ENCODE data around the gene GPRIN3. TPM values are rescaled to one million over a fixed set of nuclear protein-coding genes. Genes with fewer than 3 reads are reported as not detected.

GPRIN3 gene
- under 0.01 TPM in 1 of 2 replicates, not detected in the other for total RNA-seq

DNA sequence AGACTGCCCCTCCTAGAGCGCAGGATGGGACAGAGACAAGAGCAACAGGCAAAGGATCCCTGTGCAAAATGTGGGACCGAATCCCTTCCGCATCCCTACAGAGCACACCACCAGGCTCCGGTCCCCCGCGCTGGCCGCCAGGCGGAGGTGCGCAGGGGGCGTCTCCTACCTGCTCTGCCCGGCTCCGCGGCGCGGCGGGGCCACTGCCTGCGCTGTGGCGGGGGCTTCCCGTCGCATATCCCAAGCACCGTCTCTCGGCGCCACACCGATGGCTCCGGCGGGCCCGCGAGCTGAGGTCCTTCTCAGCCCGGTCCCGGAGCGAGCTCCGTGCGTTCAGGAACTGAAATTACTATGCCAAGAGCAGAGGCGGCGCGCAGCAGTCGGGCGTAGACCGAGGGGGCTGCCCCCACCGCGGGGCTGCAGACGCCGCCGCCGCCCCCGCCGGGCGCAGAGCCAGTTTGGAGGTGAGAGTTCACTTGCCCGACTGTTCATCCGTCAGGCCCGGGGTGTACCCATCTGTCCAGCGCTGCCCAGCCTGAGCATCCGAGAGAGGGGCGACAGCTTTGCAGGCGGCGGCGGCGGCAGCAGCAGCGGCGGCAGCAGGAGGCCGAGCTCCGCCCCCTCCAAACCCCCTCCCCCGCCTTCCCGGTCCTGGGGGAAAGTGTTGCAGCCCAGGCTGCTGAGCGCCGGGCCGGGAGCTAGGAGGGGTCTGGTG, at the start of gene GPRIN3:
Gene GPRIN3 (minus strand): TSS at position 355 of the 715 bp plus-strand sequence. CDS start 57,690 bp downstream, outside the sequence.

Other genes with a start within 250 kb of the GPRIN3 start
- gene TIGD2, start 196.3 kb downstream of the GPRIN3 start, total RNA-seq = 6.7 and 8.5 TPM in 2 replicates

All from tracheal epithelial cell (primary cell).